Thyroid gland (tissue), 4 donors: ENCODE measurements around the gene PIEZO2.

Source experiments
- POLR2A ChIP-seq, 2 donors: fragments of 450-650 bp; IDR thresholded peaks; one replicate each; pipeline ENCODE4 v1.6.1; 2017; ENCODE audit warnings: antibody characterized with exemption in 2 of 2, mild to moderate bottlenecking in 2 of 2, moderate library complexity in 1 of 2
- TF ChIP-seq, protein P1 (sequence below), 6 experiments: fragments of 200-600 bp in 3 of 6; fragments of 450-650 bp in 3 of 6; sonication (generic) in 3 of 6; IDR thresholded peaks; one replicate each; pipeline ENCODE4 v1.5.1; 2016 to 2019; ENCODE audit warnings: antibody characterized with exemption in 6 of 6, mild to moderate bottlenecking in 2 of 6, inconsistent platforms in 1 of 6, moderate library complexity in 1 of 6

DNA sequence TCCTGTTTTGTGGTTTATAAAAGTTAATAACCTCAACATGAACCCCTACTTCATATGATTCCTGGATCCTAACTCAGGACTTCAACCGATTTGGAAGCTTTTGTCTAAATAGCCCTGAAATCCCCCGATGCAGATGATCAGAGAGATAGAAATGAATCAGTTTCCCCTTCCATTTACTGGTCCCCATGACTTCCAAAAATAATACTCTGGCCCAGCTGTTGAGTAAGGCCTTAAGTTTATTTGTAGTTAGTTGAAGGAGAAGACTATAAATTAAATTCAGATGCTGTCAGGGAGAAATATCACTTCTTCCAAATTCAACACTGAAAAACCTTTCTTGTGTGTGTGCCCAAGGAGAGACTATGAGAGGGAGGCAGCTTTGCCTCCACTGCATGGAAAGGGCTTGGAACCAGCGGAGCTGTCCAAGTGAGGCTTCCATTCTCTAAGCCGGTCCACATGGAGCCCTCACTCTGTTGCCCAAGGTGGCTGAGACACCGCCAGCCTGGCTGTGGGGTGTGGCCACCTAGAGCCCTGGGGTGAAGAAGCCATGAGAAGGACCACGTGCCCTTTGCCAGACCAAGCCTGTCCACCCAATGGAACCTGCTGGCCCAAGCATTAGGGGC lies 53.6 kb downstream of the PIEZO2 start:
- TF ChIP-seq, protein P1, sequence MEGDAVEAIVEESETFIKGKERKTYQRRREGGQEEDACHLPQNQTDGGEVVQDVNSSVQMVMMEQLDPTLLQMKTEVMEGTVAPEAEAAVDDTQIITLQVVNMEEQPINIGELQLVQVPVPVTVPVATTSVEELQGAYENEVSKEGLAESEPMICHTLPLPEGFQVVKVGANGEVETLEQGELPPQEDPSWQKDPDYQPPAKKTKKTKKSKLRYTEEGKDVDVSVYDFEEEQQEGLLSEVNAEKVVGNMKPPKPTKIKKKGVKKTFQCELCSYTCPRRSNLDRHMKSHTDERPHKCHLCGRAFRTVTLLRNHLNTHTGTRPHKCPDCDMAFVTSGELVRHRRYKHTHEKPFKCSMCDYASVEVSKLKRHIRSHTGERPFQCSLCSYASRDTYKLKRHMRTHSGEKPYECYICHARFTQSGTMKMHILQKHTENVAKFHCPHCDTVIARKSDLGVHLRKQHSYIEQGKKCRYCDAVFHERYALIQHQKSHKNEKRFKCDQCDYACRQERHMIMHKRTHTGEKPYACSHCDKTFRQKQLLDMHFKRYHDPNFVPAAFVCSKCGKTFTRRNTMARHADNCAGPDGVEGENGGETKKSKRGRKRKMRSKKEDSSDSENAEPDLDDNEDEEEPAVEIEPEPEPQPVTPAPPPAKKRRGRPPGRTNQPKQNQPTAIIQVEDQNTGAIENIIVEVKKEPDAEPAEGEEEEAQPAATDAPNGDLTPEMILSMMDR (IDR thresholded peaks at IDR 0.05), result no peak
- no peak for TF ChIP-seq POLR2A (IDR thresholded peaks at IDR 0.05)
